ENCODE measurements around the gene ZNF595.
"Not testable (repeated sequence)": the region's sequence is repeated elsewhere in the genome, so short reads cannot be mapped to it uniquely, and the experiment has no call there.

Gene ZNF595

DNA sequence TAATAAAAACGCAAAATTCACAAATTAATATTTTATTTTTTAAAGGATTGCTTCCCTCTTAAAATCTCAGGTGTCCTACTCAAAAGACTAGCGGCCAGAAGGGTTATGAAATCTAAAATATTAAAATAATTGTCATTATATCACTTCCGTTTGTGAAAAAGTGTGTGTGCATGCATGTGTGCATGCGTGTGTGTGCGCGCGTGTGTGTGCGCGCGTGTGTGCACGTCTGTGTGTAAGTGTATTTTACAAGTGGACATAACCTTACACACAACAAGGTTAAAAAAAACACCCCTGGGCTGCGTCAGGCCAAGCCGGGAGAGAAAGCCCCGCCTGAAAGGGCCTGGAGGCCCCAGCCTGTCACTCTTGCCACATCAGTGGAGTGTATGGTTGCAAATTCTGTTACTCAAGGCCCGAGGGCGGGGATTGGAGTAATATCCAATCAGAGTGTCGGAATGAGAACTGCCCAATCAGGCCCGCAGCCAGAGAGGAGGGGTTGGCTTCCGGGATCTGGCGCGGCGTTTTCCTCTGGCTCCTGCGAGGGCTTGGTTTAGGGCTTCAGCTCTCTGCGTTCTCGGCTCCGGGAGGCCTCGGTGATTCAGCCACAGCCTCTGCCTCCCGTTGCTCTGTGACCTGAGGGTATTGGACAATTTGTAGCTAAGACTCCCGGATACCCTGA lies at the start of gene ZNF595:
TSS of gene ZNF595 (plus strand) at position 518 of the 676 bp plus-strand sequence. CDS start 168 bp downstream, outside the sequence.
- DNase-seq = peak in 1 of 2 donors; percentile 2

- DNase-seq = not testable (repeated sequence)
Measured at GRCh38 chr4:9937-10870, 42.9 kb upstream of the ZNF595 start.

GRCh38 chr4:11095-11815 lies 41.9 kb upstream of the ZNF595 start:
- not testable (repeated sequence) for DNase-seq

DNA sequence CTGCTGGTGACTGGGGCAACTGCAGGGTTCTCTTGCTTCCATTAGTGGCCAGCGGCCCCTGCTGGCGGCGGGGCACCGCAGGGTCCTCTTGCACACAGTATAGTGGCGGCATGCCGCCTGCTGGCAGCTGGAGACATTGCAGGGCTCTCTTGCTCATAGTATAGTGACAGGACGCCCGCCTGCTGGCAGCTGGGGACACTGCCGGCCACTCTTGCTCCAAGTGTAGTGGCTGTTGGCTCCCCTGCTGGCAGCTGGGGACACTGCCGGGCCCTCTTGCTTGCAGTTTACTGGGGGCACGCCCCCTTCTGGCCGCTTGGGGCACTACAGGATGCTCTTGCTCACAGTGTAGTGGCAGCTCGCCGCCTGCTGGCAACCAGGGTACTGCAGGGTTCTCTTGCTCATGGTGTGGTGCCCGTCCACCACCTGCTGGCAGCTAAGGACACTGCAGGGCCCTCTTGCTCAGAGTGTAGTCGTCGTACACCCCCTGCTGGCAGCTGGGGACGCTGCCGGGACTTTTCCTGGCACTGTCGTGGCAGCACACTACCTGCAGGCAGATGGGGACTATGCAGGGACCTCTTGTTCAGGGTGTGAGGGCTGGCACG lies 41.2 kb upstream of the ZNF595 start:
- peak; percentile 29 to 44 for DNase-seq

DNA sequence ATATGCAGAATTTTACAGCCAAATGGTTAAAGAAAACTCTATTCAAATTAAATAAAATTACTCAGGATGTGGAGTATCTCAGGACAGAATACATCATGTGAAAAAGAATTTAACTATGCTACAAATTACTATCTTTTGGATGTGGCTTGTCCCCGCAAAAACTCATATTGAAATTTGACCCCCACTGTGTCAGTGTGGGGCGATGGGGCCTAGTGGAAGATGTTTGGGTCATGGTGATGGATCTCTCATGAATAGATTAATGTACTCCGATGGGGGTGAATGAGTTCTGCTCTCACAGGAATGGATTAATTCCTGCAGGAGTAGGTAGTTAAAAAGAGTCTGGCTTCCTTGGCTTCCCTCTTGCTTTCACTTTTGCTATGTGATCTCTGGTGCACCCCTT lies 35.0 kb upstream of the ZNF595 start:
- not testable (repeated sequence) for DNase-seq

- not testable (repeated sequence) for DNase-seq
Measured at GRCh38 chr4:18589-18988, 34.5 kb upstream of the ZNF595 start.

DNA sequence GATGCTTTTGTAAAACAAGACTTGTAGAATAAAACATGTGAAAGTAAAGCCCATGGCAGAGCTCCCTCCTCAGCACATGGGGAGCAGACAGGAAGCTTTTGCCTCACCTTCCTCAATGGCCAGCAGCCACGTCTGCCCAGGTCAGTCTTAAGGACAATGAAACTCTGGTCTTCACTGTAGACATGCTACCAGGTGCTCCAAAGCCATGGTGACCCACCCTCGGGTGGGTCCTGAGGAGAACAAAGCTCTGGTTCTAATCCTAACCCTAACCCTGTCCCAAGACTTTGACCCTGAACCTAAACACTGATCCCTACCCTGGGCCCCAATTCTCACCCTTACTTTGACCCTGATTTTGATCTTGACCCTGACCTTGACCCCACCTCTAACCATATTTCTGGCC lies 30.2 kb upstream of the ZNF595 start:
- not testable (repeated sequence) for DNase-seq

DNA sequence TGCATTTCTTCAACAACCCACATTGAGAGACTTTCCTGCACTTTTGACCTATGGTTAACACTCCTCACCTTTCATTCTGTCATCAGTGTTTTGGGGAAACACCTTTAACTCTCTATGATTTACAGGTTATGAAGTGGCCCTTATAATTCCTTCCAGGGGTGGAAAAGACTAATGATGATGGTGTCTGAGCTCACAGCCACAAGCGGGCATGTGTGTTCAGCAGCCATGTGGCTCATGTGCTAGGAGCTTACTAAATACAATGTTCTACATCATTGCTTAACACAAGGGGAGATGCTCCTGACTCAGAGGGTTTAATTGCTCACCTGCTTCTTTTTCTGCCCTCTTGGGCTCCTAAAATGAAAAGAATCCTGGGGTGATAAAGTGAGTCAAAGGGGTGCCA lies 28.8 kb upstream of the ZNF595 start:
- DNase-seq = not testable (repeated sequence)

DNA sequence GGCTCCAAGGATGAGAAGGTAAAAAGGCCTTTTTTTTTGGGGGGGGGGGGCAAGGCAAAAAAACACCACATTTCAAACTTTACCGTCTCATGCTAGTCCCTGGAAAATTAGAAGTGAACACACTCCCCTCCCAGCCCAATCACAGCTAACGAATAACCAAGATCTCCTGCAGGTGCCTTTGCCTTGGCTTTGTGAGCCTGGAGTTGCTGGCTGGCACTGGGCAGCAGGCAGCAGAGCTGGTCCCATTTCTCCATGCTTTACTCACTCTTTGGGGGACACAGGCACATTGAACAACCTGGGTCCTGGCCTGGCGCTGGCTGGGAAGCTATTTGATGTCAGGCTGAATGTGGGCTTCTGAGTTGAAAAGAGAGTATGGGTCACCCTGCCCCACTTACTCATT lies 25.6 kb upstream of the ZNF595 start:
- DNase-seq = not testable (repeated sequence)

DNA sequence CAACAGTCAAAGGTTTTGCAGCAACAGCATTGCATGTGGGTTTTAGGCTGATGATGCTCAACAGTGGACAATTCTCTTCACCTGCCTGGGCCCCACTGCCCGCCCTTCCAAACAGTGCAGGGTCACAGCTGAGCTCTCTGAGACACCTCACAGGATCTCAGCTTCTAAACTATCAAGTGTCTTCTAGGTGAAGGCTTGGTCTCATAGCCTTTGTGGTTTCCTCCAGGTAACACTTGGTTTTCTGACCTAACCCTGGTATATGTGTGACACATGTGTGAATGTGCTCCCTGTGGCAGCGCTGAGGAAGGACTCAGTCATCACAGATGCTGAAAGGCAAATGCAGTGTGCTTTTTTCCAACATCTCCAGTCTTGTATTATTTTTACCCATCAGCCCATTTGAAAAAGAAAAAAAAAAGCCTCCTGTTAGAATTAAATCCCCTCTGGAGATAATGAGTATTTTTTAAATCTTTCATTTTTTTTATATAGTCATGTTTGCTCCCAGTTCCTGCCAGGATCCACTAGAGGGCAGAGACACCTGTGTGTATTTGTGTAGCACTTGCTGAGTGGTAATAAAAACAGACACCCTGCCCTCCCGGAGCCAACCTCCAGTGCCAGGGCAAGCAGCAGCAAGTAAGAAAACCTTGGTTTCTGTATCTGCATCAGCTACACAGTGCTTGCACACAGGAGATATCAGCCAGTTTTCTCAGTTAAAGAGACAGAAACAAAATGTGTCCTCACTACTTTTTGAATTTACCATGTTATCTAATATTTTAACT lies 24.2 kb upstream of the ZNF595 start:
- DNase-seq = peak; percentile 10 to 22

DNA sequence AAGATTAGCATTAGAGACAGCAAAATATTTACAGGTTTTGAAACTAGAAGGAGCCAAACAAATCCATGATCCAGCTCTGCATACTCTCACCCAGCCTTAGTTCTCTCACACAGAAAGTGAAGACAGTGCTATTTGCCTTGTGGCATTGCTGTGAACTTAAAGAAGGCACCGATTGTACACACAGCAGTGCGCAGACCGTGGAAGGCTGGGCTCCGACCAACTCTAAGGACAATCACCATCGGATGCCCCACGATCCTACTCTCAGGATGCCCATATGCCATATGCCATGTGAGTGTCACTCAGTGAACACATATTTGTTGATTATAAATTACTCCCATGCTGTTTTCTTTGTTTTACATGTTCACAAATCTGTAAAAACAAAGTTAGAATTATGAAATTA lies 19.8 kb upstream of the ZNF595 start:
- not testable (repeated sequence) for DNase-seq

DNA sequence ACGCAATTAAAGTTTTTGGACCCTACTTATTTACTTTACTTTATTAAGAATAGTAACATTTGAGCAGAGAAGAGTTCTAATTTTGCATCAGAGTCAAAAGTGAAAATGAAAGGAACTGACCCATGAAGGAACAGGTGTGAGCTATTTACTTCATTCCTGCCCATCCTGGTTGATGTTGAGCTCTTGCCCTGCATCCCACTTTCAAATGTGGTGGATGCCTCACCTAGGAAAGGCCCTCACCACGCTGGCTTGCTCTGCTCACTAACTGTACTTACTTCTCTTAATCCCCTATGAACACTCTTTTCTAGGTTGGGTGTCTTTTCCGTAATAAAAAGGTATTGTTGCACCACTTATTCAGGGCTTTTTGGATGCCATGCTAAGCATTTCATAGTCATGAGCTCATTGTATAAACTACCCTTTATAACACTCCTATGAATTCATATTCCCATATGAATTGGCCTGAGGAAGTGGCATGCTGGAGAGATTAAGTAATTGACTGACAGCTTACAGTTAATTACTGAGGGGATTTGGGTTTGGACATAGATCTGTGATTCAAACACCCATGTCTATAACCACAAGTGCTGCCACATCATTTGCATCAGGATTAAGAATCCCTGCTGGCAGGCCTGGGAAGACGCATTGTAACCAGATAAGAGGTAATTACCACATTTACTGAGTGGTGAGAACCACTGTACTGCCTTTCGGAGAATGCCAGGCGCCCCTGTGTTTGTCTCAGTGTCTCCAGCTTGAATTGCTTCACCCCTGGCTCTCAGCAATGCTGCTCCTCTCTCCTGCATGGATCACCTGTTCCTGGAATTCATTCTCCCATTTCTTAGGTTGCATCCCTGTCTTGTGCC lies 16.3 kb upstream of the ZNF595 start:
- DNase-seq = not testable (repeated sequence)

DNA sequence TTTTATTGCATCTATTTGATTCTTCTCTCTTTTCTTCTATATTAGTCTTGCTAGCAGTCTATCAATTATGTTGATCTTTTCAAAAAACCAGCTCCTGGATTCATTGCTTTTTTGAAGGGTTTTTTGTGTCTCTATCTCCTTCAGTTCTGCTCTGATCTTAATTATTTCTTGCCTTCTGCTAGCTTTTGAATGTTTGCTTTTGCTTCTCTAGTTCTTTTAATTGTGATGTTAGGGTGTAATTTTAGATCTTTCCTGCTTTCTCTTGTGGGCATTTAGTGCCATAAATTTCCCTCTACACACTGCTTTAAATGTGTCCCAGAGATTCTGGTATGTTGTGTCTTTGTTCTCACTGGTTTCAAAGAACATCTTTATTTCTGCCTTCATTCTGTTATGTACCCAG lies 14.9 kb upstream of the ZNF595 start:
- DNase-seq = not testable (repeated sequence)

- DNase-seq = not testable (repeated sequence)
Measured at GRCh38 chr4:43375-43774, 9.7 kb upstream of the ZNF595 start.

- not testable (repeated sequence) for DNase-seq
Measured at GRCh38 chr4:51253-51652, 1.9 kb upstream of the ZNF595 start.

DNA sequence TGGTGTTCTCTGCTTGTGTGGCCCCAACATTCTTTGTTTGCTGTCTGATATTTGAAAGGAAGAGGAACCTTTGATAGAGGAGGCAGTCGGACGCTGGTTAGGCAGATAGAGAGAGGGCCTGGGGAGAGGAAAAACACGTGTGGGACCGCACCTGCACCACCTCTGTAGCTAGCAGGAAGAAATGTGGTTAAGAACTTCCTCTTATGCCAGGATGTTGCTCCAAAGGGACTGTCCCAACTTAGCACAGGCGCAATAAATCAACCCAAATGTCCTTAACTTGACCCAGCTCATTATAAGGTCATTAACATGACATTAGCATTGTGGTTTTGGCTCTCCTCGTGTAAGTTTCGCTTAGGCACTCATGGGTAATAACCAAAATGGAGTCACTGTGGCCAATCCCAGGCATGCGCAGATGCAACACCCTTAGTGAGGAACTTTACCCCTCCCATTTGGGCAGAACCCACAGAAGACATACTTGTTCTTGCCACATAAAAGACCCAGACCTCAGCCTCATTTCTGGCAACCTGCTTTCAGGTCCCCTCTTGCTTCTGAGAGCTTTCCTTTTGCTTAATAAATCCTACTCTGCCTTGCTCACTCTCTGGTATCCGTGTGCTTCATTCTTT lies 1.4 kb upstream of the ZNF595 start:
- not testable (repeated sequence) for DNase-seq

DNA sequence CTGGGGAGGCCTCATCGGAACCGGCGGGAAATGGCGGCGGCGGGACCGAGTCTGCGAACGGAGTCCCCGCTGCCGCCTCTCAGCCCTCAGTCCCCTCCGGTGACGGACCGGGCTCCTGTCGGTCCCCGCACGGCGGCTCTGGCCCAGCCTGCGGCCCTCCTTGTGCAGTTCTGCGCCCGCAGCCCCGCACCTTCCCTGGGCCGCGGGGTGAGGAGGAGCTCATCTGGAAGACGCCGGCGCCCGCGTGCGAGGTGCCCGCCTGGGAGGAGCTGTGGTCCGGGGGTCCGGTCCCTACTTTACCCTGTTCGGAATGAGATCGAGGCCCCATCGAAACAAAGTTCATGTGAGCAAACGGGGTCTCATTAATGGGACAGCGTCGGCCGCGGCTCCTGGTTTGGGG lies 400 bp downstream of the ZNF595 start:
- not testable (repeated sequence) for DNase-seq

- not testable (repeated sequence) for DNase-seq
Measured at GRCh38 chr4:64733-65132, 11.6 kb downstream of the ZNF595 start.

DNA sequence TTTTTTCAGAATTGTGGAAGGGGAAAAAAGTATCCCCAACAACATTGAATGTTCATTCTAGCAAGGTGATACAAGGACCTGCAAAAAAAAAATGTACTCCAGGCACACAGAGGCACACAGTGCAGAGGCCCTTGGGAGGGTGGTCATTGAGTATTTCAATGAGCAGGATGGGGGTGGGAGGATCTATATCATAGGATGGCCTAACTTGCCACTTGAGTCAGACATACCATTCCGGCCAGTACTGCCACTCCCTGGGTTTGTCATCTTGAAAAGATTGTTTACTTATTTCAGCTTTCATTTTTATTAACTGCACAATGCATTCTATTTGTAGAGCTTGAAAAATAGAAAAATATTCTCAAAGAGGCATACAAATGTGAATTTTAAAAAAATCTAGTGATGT lies 18.7 kb downstream of the ZNF595 start:
- DNase-seq = no peak

- no peak for DNase-seq
Measured at GRCh38 chr4:85951-86350, 32.8 kb downstream of the ZNF595 start.

Data from stimulated activated CD4-positive, alpha-beta T cell treated with anti-CD3 and anti-CD28 coated beads, Interleukin-2, amount 100 ng/mL, for 24 hours (primary cell).